LNCAP (cell line): Measurements from ENCODE around the gene WAPL.

Source experiments
- CTCF ChIP-seq: fragments of 450-650 bp; IDR thresholded peaks from 2 replicates; pipeline ENCODE4 v1.5.1; 2017; ENCODE audit warnings: mild to moderate bottlenecking

The WAPL gene

GRCh38 chr10:86461963-86462804, 59.4 kb downstream of the WAPL start:
- TF ChIP-seq CTCF: no peak

DNA sequence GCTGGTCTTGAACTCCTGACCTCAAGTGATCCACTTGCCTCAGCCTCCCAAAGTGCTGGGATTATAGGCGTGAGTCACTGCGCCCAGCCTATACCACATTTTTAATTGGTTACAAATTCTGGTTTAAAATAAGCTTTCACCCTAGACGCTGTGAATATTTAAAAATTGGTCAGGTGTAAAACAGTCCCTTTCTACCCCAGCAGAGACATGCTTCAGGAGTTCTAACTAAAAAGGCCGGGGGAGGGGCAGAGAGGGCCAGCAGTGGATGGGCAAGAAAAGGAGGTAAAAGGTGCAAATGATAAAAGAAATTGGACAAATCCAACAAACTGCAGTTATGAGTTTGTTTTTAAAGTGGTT, 70.0 kb downstream of the WAPL start:
- no peak for TF ChIP-seq CTCF

DNA sequence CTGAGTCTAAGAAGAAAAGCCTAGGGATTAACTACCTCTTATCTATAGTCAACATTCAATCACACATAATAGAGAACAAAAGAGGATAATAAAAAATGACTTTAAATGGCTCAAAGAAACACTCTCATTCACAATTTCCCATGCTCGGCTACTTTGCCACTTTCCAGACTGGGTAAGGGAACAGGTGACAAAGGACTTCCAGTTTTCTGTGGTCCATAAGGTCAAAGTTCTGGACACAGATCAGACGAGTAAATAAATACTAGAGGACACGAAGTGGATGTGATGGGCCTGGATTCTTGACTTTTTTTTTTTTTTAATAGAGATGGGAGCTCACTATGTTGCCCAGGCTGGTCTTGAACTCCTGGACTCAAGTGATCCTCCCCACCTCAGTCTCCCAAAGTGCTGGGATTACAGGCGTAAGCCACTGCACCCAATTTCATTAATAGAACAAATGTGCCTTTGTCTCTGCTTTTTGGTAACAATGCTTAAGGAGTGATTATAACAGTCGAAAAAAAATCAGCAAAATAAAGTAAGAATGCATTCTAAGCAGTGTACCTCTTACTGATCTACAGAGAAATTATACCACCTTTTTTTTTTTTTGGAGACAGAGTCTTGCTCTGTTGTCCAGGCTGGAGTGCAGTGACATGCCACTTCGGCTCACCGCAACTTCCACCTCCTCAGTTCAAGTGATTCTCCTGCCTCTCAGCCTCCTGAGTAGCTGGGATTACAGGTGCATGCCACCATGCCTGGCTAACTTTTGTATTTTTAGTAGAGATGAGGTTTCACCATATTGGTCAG, 70.6 kb downstream of the WAPL start:
- no peak for TF ChIP-seq CTCF

GRCh38 chr10:86449926-86450558, 71.5 kb downstream of the WAPL start:
- no peak for TF ChIP-seq CTCF

DNA sequence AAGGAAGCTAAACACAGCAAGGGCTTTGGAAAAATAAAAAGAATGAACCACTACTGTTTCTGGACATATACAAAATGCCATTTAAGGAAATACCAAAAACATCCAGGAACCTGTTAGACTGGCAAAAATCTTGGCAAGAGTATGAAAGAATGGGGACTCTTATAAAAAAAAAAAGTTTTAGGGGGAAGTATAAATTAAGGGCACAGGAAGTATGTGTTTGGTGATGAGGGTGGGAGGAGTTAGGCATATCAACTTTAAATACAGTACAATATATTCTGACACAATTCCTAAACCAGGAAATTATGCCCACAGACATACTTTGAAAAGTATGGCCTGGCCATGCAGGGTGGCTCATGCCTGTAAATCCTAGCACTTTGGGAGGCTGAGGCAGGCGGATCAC, 74.2 kb downstream of the WAPL start:
- no peak for TF ChIP-seq CTCF

- no peak for TF ChIP-seq CTCF
These were observed 74.6 kb downstream of the WAPL start for GRCh38 chr10:86446987-86447386.

DNA sequence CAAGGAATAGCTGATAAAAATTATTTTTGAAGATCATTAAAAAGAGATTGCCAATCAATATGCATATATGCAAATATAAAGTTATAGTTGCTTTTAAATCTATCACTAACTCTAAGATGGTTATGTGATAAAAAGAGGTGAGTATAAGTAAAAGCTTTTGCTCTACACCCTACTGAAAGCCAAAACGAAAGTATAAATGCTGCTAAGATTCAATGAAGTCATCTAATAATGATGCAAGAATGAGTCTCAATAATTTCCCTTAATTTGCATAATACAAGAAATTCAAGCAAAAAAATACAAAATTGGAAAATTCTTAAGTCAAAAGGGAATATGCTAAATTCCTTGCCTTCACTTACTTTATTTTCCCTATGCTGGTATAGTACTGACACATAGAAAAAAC, 75.2 kb downstream of the WAPL start:
- no peak for TF ChIP-seq CTCF
